Colonic mucosa (tissue), 4 donors: ENCODE data around the gene MPP1. TPM values are rescaled to one million over a fixed set of nuclear protein-coding genes. Genes with fewer than 3 reads are reported as not detected.
A peak's percentile ranks its signal among the peaks of the same experiment; 100 is the strongest.

ENCODE experiments used
- DNase-seq: peaks from one replicate; pipeline ENCODE4 v3.0.0-alpha.2; 2020
- H3K27ac ChIP-seq: fragments of 200-600 bp; one replicate; pipeline ENCODE4 v1.8.0; 2021
- H3K27me3 ChIP-seq: fragments of 200-600 bp; one replicate; pipeline ENCODE4 v1.8.0; 2021
- H3K36me3 ChIP-seq: fragments of 200-600 bp; one replicate; pipeline ENCODE4 v1.8.0; 2021
- H3K4me1 ChIP-seq: fragments of 200-600 bp; one replicate; pipeline ENCODE4 v1.8.0; 2021; ENCODE audit warnings: mild to moderate bottlenecking
- H3K4me3 ChIP-seq: fragments of 200-600 bp; one replicate; pipeline ENCODE4 v1.8.0; 2021
- H3K9ac ChIP-seq, 2 donors: one replicate each; pipeline ENCODE4 v1.7.0; 2013; ENCODE audit warnings: control low read depth in 2 of 2, low read depth in 2 of 2, low read length in 2 of 2
- H3K9me3 ChIP-seq: fragments of 200-600 bp; one replicate; pipeline ENCODE4 v1.8.0; 2021
- CTCF ChIP-seq: fragments of 200-600 bp; IDR thresholded peaks from one replicate; pipeline ENCODE4 v1.8.0; 2022; ENCODE audit warnings: antibody characterized with exemption, mild to moderate bottlenecking
- intact Hi-C: fragments of 100-400 bp; cut with DNase I; formaldehyde crosslinking; loops from one replicate; pipeline ENCODE4 v1.14.1; 2022
- total RNA-seq, 2 donors: library from RNA; stranded (reverse); fragmentation: NEBNext Ultra II Directional in 1 of 2; extraction: Animal tissue kit (Norgen Biotek cat#: 25700) in 1 of 2; gene quantifications; one replicate each; pipeline ENCODE4 v1.2.1, GENCODE V29; 2021
- donor health status: healthy.
- donor health status: DM: no; HTN: no; CAD: no.
- donor health status: DM: no; HTN: no; CAD: no.

MPP1 gene
- total RNA-seq, 2 donors from 2014 or later, result 13.0 to 24.3 TPM

GRCh38 chrX:154734061-154734781, 71.1 kb downstream of the MPP1 start:
- TF ChIP-seq CTCF, result no peak
- no peak for DNase-seq
- no peaks in the 10 kb centered on the region for H3K4me1 ChIP-seq
- no peak overlapping the region for H3K4me3 ChIP-seq
- no peaks in the 10 kb centered on the region for H3K36me3 ChIP-seq
- intact Hi-C loops, result no loop called here
- peak overlapping the region; percentile 77 for H3K27ac ChIP-seq
- no peak overlapping the region for H3K9ac ChIP-seq
- H3K9me3 ChIP-seq, result no peaks in the 10 kb centered on the region
- no peaks in the 10 kb centered on the region for H3K27me3 ChIP-seq

- intact Hi-C loops, result no loop called here
- no peak for DNase-seq
- no peak for TF ChIP-seq CTCF
- Histone ChIP-seq H3K9ac (no peak overlapping the region), H3K9me3 (no peaks in the 10 kb centered on the region), H3K4me3 (no peak overlapping the region), H3K27me3 (no peaks in the 10 kb centered on the region), H3K27ac (peak overlapping the region; percentile 77), H3K36me3 (no peaks in the 10 kb centered on the region), H3K4me1 (no peaks in the 10 kb centered on the region)
Observed at GRCh38 chrX:154733066-154733425, 72.2 kb downstream of the MPP1 start.

- no peak for TF ChIP-seq CTCF
- intact Hi-C loops, result no loop called here
- DNase-seq, result no peak
- no peak overlapping the region for H3K4me3 ChIP-seq
- H3K9me3 ChIP-seq, result no peaks in the 10 kb centered on the region
- no peaks in the 10 kb centered on the region for H3K4me1 ChIP-seq
- no peak overlapping the region for H3K9ac ChIP-seq
- H3K27ac ChIP-seq, result peak overlapping the region; percentile 77
- no peaks in the 10 kb centered on the region for H3K27me3 ChIP-seq
- no peaks in the 10 kb centered on the region for H3K36me3 ChIP-seq
Observed at GRCh38 chrX:154732421-154733065, 72.7 kb downstream of the MPP1 start.

GRCh38 chrX:154731881-154732280, 73.4 kb downstream of the MPP1 start:
- H3K4me1 ChIP-seq, result no peaks in the 10 kb centered on the region

GRCh38 chrX:154731184-154731583, 74.1 kb downstream of the MPP1 start:
- intact Hi-C loops, result no loop called here
- Histone ChIP-seq H3K4me3 (no peak overlapping the region), H3K36me3 (no peaks in the 10 kb centered on the region), H3K9me3 (no peaks in the 10 kb centered on the region), H3K4me1 (no peaks in the 10 kb centered on the region), H3K27ac (no peak overlapping the region), H3K27me3 (no peaks in the 10 kb centered on the region), H3K9ac (no peak overlapping the region)
- no peak for TF ChIP-seq CTCF
- no peak for DNase-seq

More at GRCh38 chrX:154731881-154732280, 73.4 kb downstream of the MPP1 start:
- Histone ChIP-seq H3K9ac (no peak overlapping the region), H3K9me3 (no peaks in the 10 kb centered on the region), H3K36me3 (no peaks in the 10 kb centered on the region), H3K4me3 (no peak overlapping the region), H3K27me3 (no peaks in the 10 kb centered on the region), H3K27ac (no peak overlapping the region)
- TF ChIP-seq CTCF, result no peak
- intact Hi-C loops, result no loop called here
- no peak for DNase-seq
